ENCODE data around the gene KIAA0319L. TPM values are rescaled to one million over a fixed set of nuclear protein-coding genes. Genes with fewer than 3 reads are reported as not detected.

The KIAA0319L gene
- total RNA-seq, 1 experiment from 2014 or later = 70.0 TPM

DNA sequence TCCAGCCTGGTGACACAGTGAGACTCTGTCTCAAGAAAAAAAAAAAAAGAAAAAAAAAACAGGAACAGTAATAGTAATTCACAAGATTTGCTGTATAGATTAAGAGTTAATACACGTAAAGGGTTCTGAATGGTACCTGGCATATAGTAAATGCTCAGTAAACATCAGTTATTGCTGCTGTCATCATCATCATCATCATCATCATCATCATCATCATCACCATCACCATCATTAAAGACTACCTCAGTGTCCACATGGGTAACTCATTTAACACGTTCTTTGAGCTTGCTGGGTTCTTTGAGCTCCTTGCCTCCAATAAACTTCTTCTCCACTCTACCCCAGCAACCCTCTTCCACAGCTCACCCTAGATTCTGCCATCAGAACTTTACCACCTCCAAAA is 55.0 kb downstream of the KIAA0319L start (continued):
- TF ChIP-seq, protein P1, sequence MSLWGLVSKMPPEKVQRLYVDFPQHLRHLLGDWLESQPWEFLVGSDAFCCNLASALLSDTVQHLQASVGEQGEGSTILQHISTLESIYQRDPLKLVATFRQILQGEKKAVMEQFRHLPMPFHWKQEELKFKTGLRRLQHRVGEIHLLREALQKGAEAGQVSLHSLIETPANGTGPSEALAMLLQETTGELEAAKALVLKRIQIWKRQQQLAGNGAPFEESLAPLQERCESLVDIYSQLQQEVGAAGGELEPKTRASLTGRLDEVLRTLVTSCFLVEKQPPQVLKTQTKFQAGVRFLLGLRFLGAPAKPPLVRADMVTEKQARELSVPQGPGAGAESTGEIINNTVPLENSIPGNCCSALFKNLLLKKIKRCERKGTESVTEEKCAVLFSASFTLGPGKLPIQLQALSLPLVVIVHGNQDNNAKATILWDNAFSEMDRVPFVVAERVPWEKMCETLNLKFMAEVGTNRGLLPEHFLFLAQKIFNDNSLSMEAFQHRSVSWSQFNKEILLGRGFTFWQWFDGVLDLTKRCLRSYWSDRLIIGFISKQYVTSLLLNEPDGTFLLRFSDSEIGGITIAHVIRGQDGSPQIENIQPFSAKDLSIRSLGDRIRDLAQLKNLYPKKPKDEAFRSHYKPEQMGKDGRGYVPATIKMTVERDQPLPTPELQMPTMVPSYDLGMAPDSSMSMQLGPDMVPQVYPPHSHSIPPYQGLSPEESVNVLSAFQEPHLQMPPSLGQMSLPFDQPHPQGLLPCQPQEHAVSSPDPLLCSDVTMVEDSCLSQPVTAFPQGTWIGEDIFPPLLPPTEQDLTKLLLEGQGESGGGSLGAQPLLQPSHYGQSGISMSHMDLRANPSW (CRISPR knock-in tag; conservative IDR thresholded peaks at IDR 0.05; ENCODE audit: low read depth) = no peak
- no peak for TF ChIP-seq FOXK1 (CRISPR knock-in tag; IDR thresholded peaks at IDR 0.05)
- no peak for TF ChIP-seq NR1H2 (CRISPR knock-in tag; IDR thresholded peaks at IDR 0.05)
- TF ChIP-seq, protein P2, sequence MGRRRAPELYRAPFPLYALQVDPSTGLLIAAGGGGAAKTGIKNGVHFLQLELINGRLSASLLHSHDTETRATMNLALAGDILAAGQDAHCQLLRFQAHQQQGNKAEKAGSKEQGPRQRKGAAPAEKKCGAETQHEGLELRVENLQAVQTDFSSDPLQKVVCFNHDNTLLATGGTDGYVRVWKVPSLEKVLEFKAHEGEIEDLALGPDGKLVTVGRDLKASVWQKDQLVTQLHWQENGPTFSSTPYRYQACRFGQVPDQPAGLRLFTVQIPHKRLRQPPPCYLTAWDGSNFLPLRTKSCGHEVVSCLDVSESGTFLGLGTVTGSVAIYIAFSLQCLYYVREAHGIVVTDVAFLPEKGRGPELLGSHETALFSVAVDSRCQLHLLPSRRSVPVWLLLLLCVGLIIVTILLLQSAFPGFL (CRISPR knock-in tag; IDR thresholded peaks at IDR 0.05; ENCODE audit: borderline replicate concordance) = no peak
- TF ChIP-seq, protein P3, sequence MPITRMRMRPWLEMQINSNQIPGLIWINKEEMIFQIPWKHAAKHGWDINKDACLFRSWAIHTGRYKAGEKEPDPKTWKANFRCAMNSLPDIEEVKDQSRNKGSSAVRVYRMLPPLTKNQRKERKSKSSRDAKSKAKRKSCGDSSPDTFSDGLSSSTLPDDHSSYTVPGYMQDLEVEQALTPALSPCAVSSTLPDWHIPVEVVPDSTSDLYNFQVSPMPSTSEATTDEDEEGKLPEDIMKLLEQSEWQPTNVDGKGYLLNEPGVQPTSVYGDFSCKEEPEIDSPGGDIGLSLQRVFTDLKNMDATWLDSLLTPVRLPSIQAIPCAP (CRISPR knock-in tag; IDR thresholded peaks at IDR 0.05) = no peak
- no peak for TF ChIP-seq ZBTB21 (CRISPR knock-in tag; IDR thresholded peaks at IDR 0.05; ENCODE audit: borderline replicate concordance)
- TF ChIP-seq, protein P4, sequence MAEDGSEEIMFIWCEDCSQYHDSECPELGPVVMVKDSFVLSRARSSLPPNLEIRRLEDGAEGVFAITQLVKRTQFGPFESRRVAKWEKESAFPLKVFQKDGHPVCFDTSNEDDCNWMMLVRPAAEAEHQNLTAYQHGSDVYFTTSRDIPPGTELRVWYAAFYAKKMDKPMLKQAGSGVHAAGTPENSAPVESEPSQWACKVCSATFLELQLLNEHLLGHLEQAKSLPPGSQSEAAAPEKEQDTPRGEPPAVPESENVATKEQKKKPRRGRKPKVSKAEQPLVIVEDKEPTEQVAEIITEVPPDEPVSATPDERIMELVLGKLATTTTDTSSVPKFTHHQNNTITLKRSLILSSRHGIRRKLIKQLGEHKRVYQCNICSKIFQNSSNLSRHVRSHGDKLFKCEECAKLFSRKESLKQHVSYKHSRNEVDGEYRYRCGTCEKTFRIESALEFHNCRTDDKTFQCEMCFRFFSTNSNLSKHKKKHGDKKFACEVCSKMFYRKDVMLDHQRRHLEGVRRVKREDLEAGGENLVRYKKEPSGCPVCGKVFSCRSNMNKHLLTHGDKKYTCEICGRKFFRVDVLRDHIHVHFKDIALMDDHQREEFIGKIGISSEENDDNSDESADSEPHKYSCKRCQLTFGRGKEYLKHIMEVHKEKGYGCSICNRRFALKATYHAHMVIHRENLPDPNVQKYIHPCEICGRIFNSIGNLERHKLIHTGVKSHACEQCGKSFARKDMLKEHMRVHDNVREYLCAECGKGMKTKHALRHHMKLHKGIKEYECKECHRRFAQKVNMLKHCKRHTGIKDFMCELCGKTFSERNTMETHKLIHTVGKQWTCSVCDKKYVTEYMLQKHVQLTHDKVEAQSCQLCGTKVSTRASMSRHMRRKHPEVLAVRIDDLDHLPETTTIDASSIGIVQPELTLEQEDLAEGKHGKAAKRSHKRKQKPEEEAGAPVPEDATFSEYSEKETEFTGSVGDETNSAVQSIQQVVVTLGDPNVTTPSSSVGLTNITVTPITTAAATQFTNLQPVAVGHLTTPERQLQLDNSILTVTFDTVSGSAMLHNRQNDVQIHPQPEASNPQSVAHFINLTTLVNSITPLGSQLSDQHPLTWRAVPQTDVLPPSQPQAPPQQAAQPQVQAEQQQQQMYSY (CRISPR knock-in tag; IDR thresholded peaks at IDR 0.05) = no peak
- TF ChIP-seq, protein P5, sequence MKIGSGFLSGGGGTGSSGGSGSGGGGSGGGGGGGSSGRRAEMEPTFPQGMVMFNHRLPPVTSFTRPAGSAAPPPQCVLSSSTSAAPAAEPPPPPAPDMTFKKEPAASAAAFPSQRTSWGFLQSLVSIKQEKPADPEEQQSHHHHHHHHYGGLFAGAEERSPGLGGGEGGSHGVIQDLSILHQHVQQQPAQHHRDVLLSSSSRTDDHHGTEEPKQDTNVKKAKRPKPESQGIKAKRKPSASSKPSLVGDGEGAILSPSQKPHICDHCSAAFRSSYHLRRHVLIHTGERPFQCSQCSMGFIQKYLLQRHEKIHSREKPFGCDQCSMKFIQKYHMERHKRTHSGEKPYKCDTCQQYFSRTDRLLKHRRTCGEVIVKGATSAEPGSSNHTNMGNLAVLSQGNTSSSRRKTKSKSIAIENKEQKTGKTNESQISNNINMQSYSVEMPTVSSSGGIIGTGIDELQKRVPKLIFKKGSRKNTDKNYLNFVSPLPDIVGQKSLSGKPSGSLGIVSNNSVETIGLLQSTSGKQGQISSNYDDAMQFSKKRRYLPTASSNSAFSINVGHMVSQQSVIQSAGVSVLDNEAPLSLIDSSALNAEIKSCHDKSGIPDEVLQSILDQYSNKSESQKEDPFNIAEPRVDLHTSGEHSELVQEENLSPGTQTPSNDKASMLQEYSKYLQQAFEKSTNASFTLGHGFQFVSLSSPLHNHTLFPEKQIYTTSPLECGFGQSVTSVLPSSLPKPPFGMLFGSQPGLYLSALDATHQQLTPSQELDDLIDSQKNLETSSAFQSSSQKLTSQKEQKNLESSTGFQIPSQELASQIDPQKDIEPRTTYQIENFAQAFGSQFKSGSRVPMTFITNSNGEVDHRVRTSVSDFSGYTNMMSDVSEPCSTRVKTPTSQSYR (CRISPR knock-in tag; IDR thresholded peaks at IDR 0.05) = no peak
- TF ChIP-seq, protein P6, sequence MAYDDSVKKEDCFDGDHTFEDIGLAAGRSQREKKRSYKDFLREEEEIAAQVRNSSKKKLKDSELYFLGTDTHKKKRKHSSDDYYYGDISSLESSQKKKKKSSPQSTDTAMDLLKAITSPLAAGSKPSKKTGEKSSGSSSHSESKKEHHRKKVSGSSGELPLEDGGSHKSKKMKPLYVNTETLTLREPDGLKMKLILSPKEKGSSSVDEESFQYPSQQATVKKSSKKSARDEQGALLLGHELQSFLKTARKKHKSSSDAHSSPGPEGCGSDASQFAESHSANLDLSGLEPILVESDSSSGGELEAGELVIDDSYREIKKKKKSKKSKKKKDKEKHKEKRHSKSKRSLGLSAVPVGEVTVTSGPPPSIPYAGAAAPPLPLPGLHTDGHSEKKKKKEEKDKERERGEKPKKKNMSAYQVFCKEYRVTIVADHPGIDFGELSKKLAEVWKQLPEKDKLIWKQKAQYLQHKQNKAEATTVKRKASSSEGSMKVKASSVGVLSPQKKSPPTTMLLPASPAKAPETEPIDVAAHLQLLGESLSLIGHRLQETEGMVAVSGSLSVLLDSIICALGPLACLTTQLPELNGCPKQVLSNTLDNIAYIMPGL (CRISPR knock-in tag; IDR thresholded peaks at IDR 0.05) = no peak
- TF ChIP-seq, protein P7, sequence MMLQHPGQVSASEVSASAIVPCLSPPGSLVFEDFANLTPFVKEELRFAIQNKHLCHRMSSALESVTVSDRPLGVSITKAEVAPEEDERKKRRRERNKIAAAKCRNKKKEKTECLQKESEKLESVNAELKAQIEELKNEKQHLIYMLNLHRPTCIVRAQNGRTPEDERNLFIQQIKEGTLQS (CRISPR knock-in tag; conservative IDR thresholded peaks at IDR 0.05) = no peak
- TF ChIP-seq FOXP1 (CRISPR knock-in tag; IDR thresholded peaks at IDR 0.05; ENCODE audit: borderline replicate concordance) = no peak
- TF ChIP-seq, protein P8, sequence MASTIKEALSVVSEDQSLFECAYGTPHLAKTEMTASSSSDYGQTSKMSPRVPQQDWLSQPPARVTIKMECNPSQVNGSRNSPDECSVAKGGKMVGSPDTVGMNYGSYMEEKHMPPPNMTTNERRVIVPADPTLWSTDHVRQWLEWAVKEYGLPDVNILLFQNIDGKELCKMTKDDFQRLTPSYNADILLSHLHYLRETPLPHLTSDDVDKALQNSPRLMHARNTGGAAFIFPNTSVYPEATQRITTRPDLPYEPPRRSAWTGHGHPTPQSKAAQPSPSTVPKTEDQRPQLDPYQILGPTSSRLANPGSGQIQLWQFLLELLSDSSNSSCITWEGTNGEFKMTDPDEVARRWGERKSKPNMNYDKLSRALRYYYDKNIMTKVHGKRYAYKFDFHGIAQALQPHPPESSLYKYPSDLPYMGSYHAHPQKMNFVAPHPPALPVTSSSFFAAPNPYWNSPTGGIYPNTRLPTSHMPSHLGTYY (CRISPR knock-in tag; IDR thresholded peaks at IDR 0.05) = no peak
- no peak for TF ChIP-seq NR2C2 (CRISPR knock-in tag; IDR thresholded peaks at IDR 0.05)
